CD4-positive, alpha-beta T cell treated with Interleukin-1 beta for 1 hour (primary cell): ENCODE measurements around the gene RNFT2.
A peak's percentile ranks its signal among the peaks of the same experiment; 100 is the strongest.
"Not testable (repeated sequence)": the region's sequence is repeated elsewhere in the genome, so short reads cannot be mapped to it uniquely, and the experiment has no call there.

ENCODE experiments used
- DNase-seq, 2 donors: peaks; one replicate each; pipeline ENCODE4 v3.0.0-alpha.2; 2020 to 2022

Gene RNFT2

GRCh38 chr12:116799955-116800354 is 61.8 kb downstream of the RNFT2 start:
- DNase-seq, result no peak

DNA sequence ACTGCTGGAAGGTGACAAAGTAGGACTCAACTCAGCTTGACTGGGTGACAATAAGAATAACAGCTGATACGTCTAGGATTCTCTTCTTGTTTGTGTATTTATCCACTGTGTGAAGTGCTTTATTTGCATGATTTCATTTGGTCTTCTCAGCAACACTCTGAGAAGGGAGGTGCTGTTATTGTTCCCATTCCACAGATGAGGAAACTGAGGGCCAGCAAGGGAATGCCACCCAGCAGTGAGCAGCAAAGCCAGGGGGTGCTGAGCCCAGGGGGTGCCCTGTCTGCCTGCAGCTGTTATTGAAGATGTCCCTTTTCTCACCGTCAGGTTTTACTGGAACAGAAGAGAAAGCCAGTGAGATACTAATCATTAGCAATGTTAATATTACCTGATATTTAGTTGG is 62.8 kb downstream of the RNFT2 start:
- no peak for DNase-seq

GRCh38 chr12:116802018-116802417 is 63.9 kb downstream of the RNFT2 start:
- no peak for DNase-seq

- DNase-seq, result peak in 1 of 2 donors; percentile 58
These were observed 65.1 kb downstream of the RNFT2 start for GRCh38 chr12:116803013-116803736.

DNA sequence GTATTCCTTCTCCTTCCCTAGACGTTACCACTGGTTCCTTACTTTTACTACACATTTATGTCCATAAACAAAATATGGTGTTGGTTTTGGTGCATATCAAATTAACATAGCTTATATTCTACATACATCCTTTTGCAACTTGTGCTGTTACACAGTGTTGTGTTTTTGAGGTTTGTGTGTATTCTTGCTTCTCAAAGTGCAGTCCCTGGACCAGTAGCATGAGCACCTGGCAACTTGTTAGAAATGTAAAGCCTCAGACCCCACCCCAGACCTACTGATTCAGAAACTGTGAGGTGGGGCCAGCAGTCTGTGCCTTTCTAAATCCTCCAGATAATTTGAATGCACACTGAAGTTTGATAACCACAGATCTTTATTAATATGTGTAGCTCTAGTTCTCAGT is 65.9 kb downstream of the RNFT2 start:
- DNase-seq, result no peak

DNA sequence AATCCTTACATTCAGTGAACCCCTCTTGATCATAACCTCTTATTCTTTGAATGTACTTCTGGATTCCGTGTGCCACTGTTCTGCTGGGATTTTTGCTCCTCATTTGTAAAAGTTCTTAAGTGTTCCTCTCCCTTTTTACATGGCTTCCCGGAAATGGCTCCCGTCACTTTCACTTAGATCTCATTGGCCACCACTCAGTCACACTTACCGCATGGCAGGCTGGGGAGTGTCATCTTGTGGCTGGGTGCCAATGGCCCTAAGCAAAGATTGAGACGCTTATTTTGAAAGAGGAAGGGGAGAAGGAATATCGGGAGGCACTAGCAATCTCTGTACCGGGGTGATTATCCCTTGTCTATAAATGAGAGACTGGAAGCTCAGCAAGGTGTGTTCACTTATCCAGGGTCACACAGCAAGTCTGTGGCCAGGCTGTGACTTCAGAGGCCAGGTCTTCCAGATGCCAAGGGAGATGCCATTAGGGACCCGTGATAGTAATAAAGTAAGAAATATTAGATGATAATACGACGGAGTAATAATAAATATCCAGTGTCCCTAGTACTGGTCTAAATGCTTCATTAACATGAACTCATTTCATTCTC is 68.8 kb downstream of the RNFT2 start:
- DNase-seq, result no peak

GRCh38 chr12:116807546-116807945 is 69.4 kb downstream of the RNFT2 start:
- no peak for DNase-seq

- no peak for DNase-seq
These were observed 70.3 kb downstream of the RNFT2 start for GRCh38 chr12:116808113-116809105.

DNA sequence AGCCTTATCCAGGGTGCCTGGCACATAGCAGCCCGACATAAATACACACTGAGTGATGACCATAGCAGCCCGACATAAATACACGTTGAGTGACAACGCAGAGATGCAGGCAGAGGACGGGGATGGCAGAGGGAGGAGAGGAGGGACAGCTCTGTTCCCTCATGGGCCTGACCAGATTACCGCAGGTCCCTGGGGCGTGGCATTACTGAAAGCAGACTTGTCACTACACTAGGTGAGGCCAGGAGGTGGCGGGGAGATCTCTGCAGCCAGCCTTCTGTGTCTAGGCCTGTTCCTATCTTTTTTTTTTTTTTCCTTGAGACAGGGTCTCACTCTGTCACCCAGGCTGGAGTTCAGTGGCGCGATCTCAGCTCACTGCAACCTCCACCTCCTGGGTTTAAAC is 74.1 kb downstream of the RNFT2 start:
- DNase-seq, result no peak

DNA sequence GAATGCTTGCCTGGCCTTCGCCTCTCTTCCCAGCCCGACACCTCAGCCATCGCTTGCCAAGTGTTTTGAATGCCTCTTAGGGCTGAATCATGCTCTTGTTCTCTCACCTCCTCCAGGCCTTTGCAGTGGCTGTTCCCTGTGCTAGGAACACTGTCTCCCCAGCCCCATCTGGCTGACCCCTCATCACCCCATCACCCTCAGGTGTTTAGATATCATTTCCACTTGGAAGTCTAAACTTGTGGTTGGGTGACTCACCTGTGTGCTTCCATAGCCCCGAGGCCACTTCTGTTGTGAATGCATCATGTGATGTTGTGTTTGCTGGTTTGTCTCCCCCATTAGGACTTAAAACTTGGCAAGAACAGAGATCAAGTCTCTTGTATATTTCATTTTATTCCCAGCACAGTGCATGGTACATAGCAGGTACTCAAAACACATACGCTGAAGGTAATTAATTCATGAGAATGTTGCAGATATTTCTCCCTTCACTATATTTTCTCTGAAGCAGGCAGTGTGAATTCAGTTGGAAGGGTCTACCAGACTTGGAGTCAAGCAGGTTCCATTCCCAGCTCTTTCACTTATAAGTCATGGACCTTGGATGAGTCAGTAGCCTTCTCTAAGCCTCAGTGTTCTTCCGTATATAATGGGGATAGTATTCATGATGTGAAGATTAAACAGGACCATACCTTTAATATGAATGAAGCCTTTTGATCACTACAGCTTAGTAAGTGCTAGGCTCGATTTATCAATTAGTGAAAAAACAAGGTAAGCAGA is 75.3 kb downstream of the RNFT2 start:
- no peak for DNase-seq

DNA sequence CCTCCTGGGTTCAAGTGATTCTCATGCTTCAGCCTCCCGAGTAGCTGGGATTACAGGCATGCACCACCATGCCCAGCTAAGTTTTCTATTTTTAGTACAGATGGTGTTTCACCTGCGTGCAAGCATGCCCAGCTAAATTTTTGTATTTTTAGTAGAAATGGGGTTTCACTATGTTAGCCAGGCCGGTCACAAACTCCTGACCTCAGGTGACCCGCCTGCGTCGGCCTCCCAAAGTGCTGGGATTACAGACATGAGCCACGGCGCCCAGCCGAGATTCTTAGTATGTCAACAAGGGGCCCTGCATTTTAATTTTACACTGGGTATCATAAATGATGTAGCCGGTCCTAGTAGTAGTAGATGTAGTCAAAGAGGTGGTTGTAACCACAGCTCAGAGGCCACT is 76.7 kb downstream of the RNFT2 start:
- not testable (repeated sequence) for DNase-seq

GRCh38 chr12:116818341-116818856 is 80.3 kb downstream of the RNFT2 start:
- peak in 1 of 2 donors; percentile 23 for DNase-seq

DNA sequence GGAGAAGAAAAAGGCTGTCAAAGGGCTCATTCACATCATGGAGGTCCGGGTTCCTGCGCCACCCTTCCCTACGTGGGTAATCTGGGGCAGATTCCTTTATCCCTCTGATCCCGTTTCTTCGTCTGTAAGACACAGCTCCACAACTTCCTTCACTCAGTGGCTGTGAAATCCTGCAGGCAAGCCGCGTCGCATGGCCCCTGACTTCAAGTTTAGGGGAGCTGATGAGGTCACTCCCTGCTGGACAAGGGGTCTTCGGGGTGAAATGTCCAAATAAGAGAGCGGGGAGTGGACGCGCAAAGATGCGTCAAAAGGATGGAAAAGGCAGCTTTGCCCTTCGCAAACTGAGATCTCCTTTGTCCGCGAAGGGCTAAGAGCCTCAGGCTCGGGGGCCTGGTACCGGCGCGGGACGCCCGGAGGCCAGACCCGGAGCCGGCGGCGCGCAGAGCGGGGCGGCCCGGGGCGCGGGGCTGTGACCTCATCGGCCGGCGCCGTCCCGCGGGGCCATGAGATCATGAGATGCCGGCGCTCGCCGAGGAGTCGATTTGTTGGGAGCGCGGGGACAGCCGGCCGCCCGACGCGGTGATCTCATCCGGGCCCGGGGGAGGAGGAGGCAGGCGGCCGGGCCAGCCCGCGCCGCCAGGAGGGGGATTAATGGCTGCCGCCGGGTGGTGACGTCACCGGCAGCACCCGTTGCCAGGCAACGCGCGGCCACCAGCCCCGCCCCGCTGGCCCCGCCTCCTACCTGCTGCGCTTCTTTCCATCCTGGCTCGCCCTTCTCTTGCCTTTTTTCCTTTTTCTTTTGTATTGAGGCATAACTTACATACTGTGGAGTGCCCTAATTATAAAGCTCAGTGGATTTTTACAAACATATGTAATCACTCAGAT is 81.1 kb downstream of the RNFT2 start:
- DNase-seq, result peak; percentile 90 to 92

DNA sequence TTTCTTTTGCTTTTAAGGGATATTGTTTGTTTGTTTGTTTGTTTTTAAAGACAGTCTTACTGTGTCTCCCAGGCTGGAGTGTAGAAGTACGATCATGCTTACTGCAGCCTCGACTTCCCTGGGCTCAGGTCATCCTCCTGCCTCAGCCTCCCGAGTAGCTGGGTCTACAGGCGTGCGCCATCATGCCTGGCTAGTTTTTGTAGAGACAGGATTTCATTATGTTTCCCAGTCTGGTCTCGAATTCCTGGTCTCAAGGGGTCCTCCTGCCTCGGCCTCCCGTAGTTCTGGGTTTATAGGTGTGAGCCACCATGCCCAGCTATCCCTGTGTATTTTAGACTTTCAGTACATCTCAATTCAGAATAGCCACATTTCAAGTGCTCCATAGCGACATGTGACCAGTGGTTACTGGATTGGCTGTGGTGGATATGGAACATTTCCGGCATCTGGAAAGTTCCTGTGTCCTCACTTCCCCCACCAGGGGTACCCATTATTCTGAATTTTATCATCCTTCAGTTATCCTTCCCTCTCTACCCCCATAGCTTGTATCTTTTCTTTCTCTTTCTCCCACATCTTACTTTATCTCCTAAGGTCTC is 82.0 kb downstream of the RNFT2 start:
- peak in 1 of 2 donors; percentile 2 for DNase-seq

DNA sequence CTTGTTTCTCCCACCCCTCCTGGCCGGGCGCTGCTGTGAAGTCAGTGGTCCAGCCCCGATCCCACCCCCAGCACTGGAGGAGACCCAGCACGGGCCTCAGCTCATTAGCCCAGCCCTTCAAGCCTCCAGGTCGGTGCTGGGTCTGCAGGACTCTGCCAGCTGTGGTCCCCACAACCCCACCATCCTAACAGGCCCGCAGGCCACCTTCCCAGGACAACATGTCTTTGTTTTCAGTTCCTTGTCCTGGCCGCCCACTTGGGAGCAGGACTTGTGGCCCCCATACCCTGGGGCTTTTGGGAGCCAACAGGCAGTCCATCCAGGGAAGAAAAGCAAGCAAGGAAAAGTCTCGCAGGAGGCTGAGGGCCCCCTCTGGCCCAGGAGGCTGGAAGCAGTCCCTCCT is 83.2 kb downstream of the RNFT2 start:
- no peak for DNase-seq

- no peak for DNase-seq
These were observed 89.3 kb downstream of the RNFT2 start for GRCh38 chr12:116827432-116827831.

DNA sequence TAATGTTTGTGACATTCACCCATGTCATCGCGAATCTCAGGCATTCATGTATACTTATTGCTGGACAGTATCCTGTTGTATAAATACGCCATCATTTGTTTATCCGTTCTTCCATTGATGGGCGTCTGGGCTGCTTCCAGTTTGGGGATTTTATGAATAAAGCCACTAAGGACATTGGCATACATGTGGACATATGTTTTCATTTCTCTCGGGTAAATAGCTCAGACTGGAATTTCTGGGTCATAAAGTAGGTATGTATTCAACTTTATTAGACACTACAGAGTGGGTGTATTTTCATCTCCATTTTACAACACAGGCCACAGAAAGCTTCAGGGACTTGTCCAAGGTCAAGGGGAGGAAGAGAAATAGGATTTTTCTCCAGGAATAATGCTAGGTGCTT is 94.2 kb downstream of the RNFT2 start:
- DNase-seq, result no peak

GRCh38 chr12:116833474-116833873 is 95.4 kb downstream of the RNFT2 start:
- no peak for DNase-seq

DNA sequence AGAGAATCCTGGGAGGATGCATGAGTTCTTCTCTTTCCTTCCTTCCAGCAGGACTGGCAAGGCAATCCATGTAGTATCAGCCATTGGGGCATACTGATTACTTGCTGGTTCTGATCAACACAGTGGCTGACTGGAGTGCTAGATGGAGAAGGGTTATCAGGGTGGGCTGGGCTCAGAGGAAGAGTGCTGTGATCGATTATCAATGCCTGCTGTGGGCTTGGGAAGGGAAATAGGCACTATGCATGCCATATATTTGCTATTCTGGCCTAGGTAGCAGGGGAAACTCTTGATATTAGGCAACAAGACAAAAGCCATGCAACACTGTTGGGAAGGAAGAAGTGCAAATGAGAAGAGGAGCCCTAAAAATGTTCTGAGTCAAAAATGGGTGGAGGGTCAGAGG is 97.4 kb downstream of the RNFT2 start:
- DNase-seq, result no peak

GRCh38 chr12:116837097-116837496 is 99.0 kb downstream of the RNFT2 start:
- DNase-seq, result no peak

GRCh38 chr12:116838365-116838764 is 100.2 kb downstream of the RNFT2 start:
- no peak for DNase-seq
